OCI-LY7 (cell line): Measurements from ENCODE around the gene ADPRHL1. TPM values are rescaled to one million over a fixed set of nuclear protein-coding genes. Genes with fewer than 3 reads are reported as not detected.
A peak's percentile ranks its signal among the peaks of the same experiment; 100 is the strongest.

Source experiments
- BruUV-seq: library from RNA; stranded (reverse); fragments of 400-500 nt; replicated peaks from 2 replicates; lab custom pipeline; 2021; lab: Mats Ljungman, UMichigan
- CTCF ChIA-PET: fragments of 300-600 bp; sonication (Branson Sonifier 250); formaldehyde crosslinking; loops from one replicate; lab custom pipeline; 2022; ENCODE audit warnings: antibody characterized with exemption; ENCODE audit not compliant: unreplicated experiment; lab: Charles Lee
- POLR2A ChIA-PET: fragments of 300-600 bp; sonication (Branson Sonifier 250); formaldehyde crosslinking; loops from one replicate; lab custom pipeline; 2022; ENCODE audit warnings: antibody characterized with exemption; lab: Charles Lee
- DNase-seq: peaks from one replicate; pipeline ENCODE4 v3.0.0-alpha.2; 2015; ENCODE audit warnings: low spot score
- H2AFZ ChIP-seq: fragments of 200-600 bp; sonication (generic), shearing (Covaris generic); 2 replicates; pipeline ENCODE4 v1.6.1; 2014; ENCODE audit warnings: mild to moderate bottlenecking, antibody characterized with exemption, low read length, moderate library complexity
- H3K27ac ChIP-seq: fragments of 200-600 bp; sonication (generic); 2 replicates; pipeline ENCODE4 v1.5.1; 2014; ENCODE audit warnings: mixed run types, low read depth, mild to moderate bottlenecking, moderate library complexity, low read length, inconsistent platforms; ENCODE audit not compliant: poor library complexity, severe bottlenecking
- H3K36me3 ChIP-seq: fragments of 200-600 bp; sonication (generic); 2 replicates; pipeline ENCODE4 v1.6.1; 2014; ENCODE audit warnings: mild to moderate bottlenecking, antibody characterized with exemption, low read length, moderate library complexity, mixed read lengths; ENCODE audit not compliant: insufficient read depth
- H3K4me1 ChIP-seq: fragments of 200-600 bp; sonication (generic); 2 replicates; pipeline ENCODE4 v1.5.1; 2014; ENCODE audit warnings: mild to moderate bottlenecking, low read length; ENCODE audit not compliant: insufficient read depth, poor library complexity, severe bottlenecking
- H3K4me2 ChIP-seq: fragments of 200-600 bp; sonication (generic); 2 replicates; pipeline ENCODE4 v1.6.1; 2014; ENCODE audit warnings: mild to moderate bottlenecking, low read length
- H3K4me3 ChIP-seq: fragments of 200-600 bp; sonication (generic); 2 replicates; pipeline ENCODE4 v1.5.1; 2014; ENCODE audit warnings: mild to moderate bottlenecking, low read depth, low read length; ENCODE audit not compliant: poor library complexity, severe bottlenecking
- H3K79me2 ChIP-seq: fragments of 200-600 bp; sonication (generic); 2 replicates; pipeline ENCODE4 v1.6.1; 2016; ENCODE audit warnings: low read depth, mild to moderate bottlenecking, low read length, moderate library complexity, mixed read lengths; ENCODE audit not compliant: insufficient read depth
- H3K9me2 ChIP-seq: fragments of 200-600 bp; sonication (generic); 2 replicates; pipeline ENCODE4 v1.6.1; 2016; ENCODE audit warnings: mild to moderate bottlenecking, low read length, mixed read lengths; ENCODE audit not compliant: insufficient read depth
- H3K9me3 ChIP-seq: fragments of 200-600 bp; sonication (generic); 2 replicates; pipeline ENCODE4 v1.6.1; 2014; ENCODE audit warnings: mild to moderate bottlenecking, mixed run types, low read length, mixed read lengths
- H4K20me1 ChIP-seq: fragments of 200-600 bp; sonication (generic); 2 replicates; pipeline ENCODE4 v1.6.1; 2014; ENCODE audit warnings: mild to moderate bottlenecking, antibody characterized with exemption, low read length, moderate library complexity, mixed read lengths; ENCODE audit not compliant: insufficient read depth
- CTCF ChIP-seq: fragments of 200-600 bp; sonication (generic); conservative IDR thresholded peaks from 2 replicates; pipeline ENCODE4 v1.5.1; 2014; ENCODE audit warnings: mild to moderate bottlenecking, antibody characterized with exemption, low read length, moderate library complexity, mixed read lengths
- EZH2phosphoT487 ChIP-seq: fragments of 200-600 bp; sonication (generic); IDR thresholded peaks from 2 replicates; pipeline ENCODE4 v1.6.1; 2018; ENCODE audit warnings: low read depth, borderline replicate concordance, mild to moderate bottlenecking, mixed run types, antibody characterized with exemption, low read length, moderate library complexity, mixed read lengths
- intact Hi-C: fragments of 100-400 bp; cut with micrococcal nuclease; formaldehyde crosslinking; loops from one replicate; pipeline ENCODE4 v1.10.0; 2022; ENCODE audit not compliant: unreplicated experiment
- total RNA-seq, 2 experiments: library from RNA; depleted of rRNA in 1 of 2; stranded (reverse); fragments of >200 nt in 1 of 2; shearing (Covaris generic) in 1 of 2; gene quantifications; 2 replicates each; pipeline ENCODE4 v1.2.3, GENCODE V29; 2014 to 2022

Gene ADPRHL1
- total RNA-seq, 2 experiments from 2014 or later = 2.5 to 6.2 TPM

- Histone ChIP-seq H3K27ac (no peak overlapping the region), H3K36me3 (no peaks in the 10 kb centered on the region), H3K9me3 (no peaks in the 10 kb centered on the region), H3K4me1 (peaks cover 18% of the 10 kb centered on the region), H3K4me2 (peak overlapping the region; percentile 9; the same call in 1 of the 2 replicates), H3K79me2 (no peaks in the 10 kb centered on the region), H3K4me3 (no peak overlapping the region), H4K20me1 (no peaks in the 10 kb centered on the region), H3K9me2 (no peaks in the 10 kb centered on the region), H2AFZ (no peak overlapping the region)
- BruUV-seq = no TSS peak
- intact Hi-C loops = no loop called here
- TF ChIP-seq CTCF (no peak), EZH2phosphoT487 (no peak)
- POLR2A ChIA-PET = no interaction called here
- no peak for DNase-seq
- CTCF ChIA-PET = no interaction called here
These were observed 45.5 kb downstream of the ADPRHL1 start for GRCh38 chr13:113407531-113408393.

- H3K4me2 ChIP-seq = no peak overlapping the region; the same call in 1 of the 2 replicates
These were observed 46.2 kb downstream of the ADPRHL1 start for GRCh38 chr13:113407103-113407530.

More at GRCh38 chr13:113407103-113407530, 46.2 kb downstream of the ADPRHL1 start:
- H3K79me2 ChIP-seq = no peaks in the 10 kb centered on the region
- no peak overlapping the region for H2AFZ ChIP-seq
- H4K20me1 ChIP-seq = no peaks in the 10 kb centered on the region
- H3K27ac ChIP-seq = no peak overlapping the region
- intact Hi-C loops = no loop called here
- DNase-seq = no peak
- H3K4me1 ChIP-seq = peaks cover 18% of the 10 kb centered on the region
- CTCF ChIA-PET = no interaction called here
- H3K9me2 ChIP-seq = no peaks in the 10 kb centered on the region
- no peak overlapping the region for H3K4me3 ChIP-seq
- POLR2A ChIA-PET = no interaction called here
- H3K36me3 ChIP-seq = no peaks in the 10 kb centered on the region
- no TSS peak for BruUV-seq
- no peak for TF ChIP-seq CTCF
- no peaks in the 10 kb centered on the region for H3K9me3 ChIP-seq
